AG10803 (cell line): ENCODE measurements around the gene MARCHF6.
A peak's percentile ranks its signal among the peaks of the same experiment; 100 is the strongest.

ENCODE experiments used
- DNase-seq: peaks from one replicate; pipeline ENCODE4 v3.0.0; 2010; ENCODE audit warnings: low read depth
- H3K4me3 ChIP-seq: 2 replicates; pipeline ENCODE4 v1.5.1; 2011; ENCODE audit warnings: mild to moderate bottlenecking, low read length, control low read depth
- CTCF ChIP-seq: conservative IDR thresholded peaks from 2 replicates; pipeline ENCODE4 v1.5.1; 2011; ENCODE audit warnings: mild to moderate bottlenecking, low read length, control low read depth, inconsistent platforms

MARCHF6 gene

GRCh38 chr5:10353241-10354047 is at the start of gene MARCHF6:
Gene MARCHF6, plus strand, starts transcription at chr5:10353695. Its CDS starts 204 bp downstream, at chr5:10353899.
- TF ChIP-seq CTCF, result no peak
- peak; percentile 88 for DNase-seq
- H3K4me3 ChIP-seq, result peak within 1 kb of the TSS; percentile 83

- no peak for TF ChIP-seq CTCF
- no peak overlapping the region for H3K4me3 ChIP-seq
- no peak for DNase-seq
Observed at GRCh38 chr5:10303699-10304170, 49.8 kb upstream of the MARCHF6 start.

GRCh38 chr5:10304932-10305331 is 48.6 kb upstream of the MARCHF6 start:
- no peak for DNase-seq
- H3K4me3 ChIP-seq, result no peak overlapping the region
- no peak for TF ChIP-seq CTCF

- TF ChIP-seq CTCF, result no peak
- no peak overlapping the region for H3K4me3 ChIP-seq
- no peak for DNase-seq
Observed at GRCh38 chr5:10306114-10306513, 47.4 kb upstream of the MARCHF6 start.

- DNase-seq, result no peak
- no peak for TF ChIP-seq CTCF
- H3K4me3 ChIP-seq, result peak overlapping the region; percentile 69
Observed at GRCh38 chr5:10306806-10307205, 46.7 kb upstream of the MARCHF6 start.

- H3K4me3 ChIP-seq, result peak within 1 kb of the TSS; percentile 69
- no peak for TF ChIP-seq CTCF
- peak; percentile 46 for DNase-seq
Observed at GRCh38 chr5:10307206-10308148, 46.0 kb upstream of the MARCHF6 start, which contains the start of gene CMBL. Gene CMBL, minus strand, starts transcription at chr5:10307902. Its CDS starts 17,140 bp downstream, at chr5:10290762.
